Activated T-cell treated with anti-CD3 and anti-CD28 coated beads, Interleukin-2, amount 50 U/mL, for 72 hours (primary cell): Measurements from ENCODE around the gene LSAMP. TPM values are rescaled to one million over a fixed set of nuclear protein-coding genes. Genes with fewer than 3 reads are reported as not detected.
"Not testable (repeated sequence)": the region's sequence is repeated elsewhere in the genome, so short reads cannot be mapped to it uniquely, and the experiment has no call there.

ENCODE experiments used
- ATAC-seq, 2 donors: fragments of 150-1000 bp; cut with Tn5 transposase; replicated peaks in 1 of 2; 2 replicates each; pipeline ENCODE4 v1.10.0; 2021; ENCODE audit warnings: moderate library complexity in 2 of 2, mild to moderate bottlenecking in 1 of 2
- DNase-seq, 2 donors: peaks; one replicate each; pipeline ENCODE4 v3.0.0; 2021 to 2022; ENCODE audit warnings: mixed read lengths in 1 of 2
- H3K27ac Mint-ChIP-seq: one replicate; pipeline ENCODE4 v1.8.0; 2022; ENCODE audit warnings: mild to moderate bottlenecking, moderate library complexity, mixed read lengths
- H3K27me3 Mint-ChIP-seq: one replicate; pipeline ENCODE4 v1.8.0; 2022; ENCODE audit warnings: low read depth, mixed read lengths
- H3K36me3 Mint-ChIP-seq, 2 donors: one replicate each; pipeline ENCODE4 v1.8.0; 2022; ENCODE audit warnings: mixed read lengths in 2 of 2, mild to moderate bottlenecking in 1 of 2; ENCODE audit not compliant: insufficient read depth in 2 of 2
- H3K4me1 Mint-ChIP-seq: one replicate; pipeline ENCODE4 v1.8.0; 2022; ENCODE audit warnings: low read depth, mixed read lengths
- H3K4me3 Mint-ChIP-seq, 2 donors: one replicate each; pipeline ENCODE4 v1.8.0; 2022; ENCODE audit warnings: mild to moderate bottlenecking in 2 of 2, mixed read lengths in 2 of 2, moderate library complexity in 2 of 2
- H3K9me3 Mint-ChIP-seq, 2 donors: one replicate each; pipeline ENCODE4 v1.8.0; 2022; ENCODE audit warnings: mixed read lengths in 2 of 2
- total RNA-seq, 2 donors: library from RNA; stranded (reverse); gene quantifications; one replicate each; pipeline ENCODE4 v1.2.3, GENCODE V29; 2022

LSAMP gene
- total RNA-seq, 2 donors from 2014 or later, result not detected

DNA sequence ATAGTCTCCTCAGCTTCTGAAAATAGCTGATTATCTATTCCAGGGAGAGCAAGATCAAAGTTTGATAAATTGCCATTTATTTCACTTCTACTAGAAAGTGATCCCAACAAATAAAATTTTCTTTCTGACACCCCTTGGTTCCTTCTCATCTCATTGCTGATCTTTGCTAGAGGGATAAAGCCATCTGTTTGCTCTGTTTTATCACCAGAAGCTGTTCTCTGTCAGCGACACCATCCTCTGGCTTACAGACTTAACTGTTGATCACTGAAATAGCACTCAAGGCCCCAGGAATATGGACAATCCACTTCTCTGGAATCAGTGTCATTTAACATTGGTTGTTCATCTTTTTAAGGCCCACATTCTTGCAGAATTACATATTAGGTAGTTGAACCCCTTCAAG is 219.0 kb downstream of the LSAMP start:
- DNase-seq (no peak), ATAC-seq (no peak)
- Mint-ChIP-seq H3K4me1 (no peaks in the 10 kb centered on the region), H3K27me3 (no peaks in the 10 kb centered on the region), H3K36me3 (no peaks in the 10 kb centered on the region), H3K4me3 (no peak overlapping the region), H3K27ac (no peak overlapping the region), H3K9me3 (peaks cover 0 to 4% of the 10 kb centered on the region in 2 donors)

- ATAC-seq (no peak), DNase-seq (no peak)
- H3K4me3 Mint-ChIP-seq, result no peak overlapping the region
- no peak overlapping the region for H3K27ac Mint-ChIP-seq
- H3K27me3 Mint-ChIP-seq, result no peaks in the 10 kb centered on the region
- H3K9me3 Mint-ChIP-seq, result peaks cover 0 to 4% of the 10 kb centered on the region in 2 donors
- no peaks in the 10 kb centered on the region for H3K4me1 Mint-ChIP-seq
- H3K36me3 Mint-ChIP-seq, result no peaks in the 10 kb centered on the region
Measured at GRCh38 chr3:116216761-116217160, 228.5 kb downstream of the LSAMP start.

GRCh38 chr3:116211901-116212300 is 233.4 kb downstream of the LSAMP start:
- no peaks in the 10 kb centered on the region for H3K4me1 Mint-ChIP-seq
- peaks cover 4 to 5% of the 10 kb centered on the region in 2 donors for H3K9me3 Mint-ChIP-seq
- DNase-seq (no peak), ATAC-seq (no peak)
- no peak overlapping the region for H3K4me3 Mint-ChIP-seq
- H3K27me3 Mint-ChIP-seq, result no peaks in the 10 kb centered on the region
- peaks cover 0 to 1% of the 10 kb centered on the region in 2 donors for H3K36me3 Mint-ChIP-seq
- no peak overlapping the region for H3K27ac Mint-ChIP-seq

- not testable (repeated sequence) for ATAC-seq, H3K27me3 Mint-ChIP-seq, H3K4me1 Mint-ChIP-seq, H3K4me3 Mint-ChIP-seq, H3K9me3 Mint-ChIP-seq, H3K27ac Mint-ChIP-seq, H3K36me3 Mint-ChIP-seq, DNase-seq
Measured at GRCh38 chr3:116208830-116209229, 236.5 kb downstream of the LSAMP start.

GRCh38 chr3:116200956-116201690 is 244.2 kb downstream of the LSAMP start:
- Mint-ChIP-seq H3K4me1 (no peaks in the 10 kb centered on the region), H3K36me3 (no peaks in the 10 kb centered on the region), H3K9me3 (peaks cover 5 to 7% of the 10 kb centered on the region in 2 donors), H3K27ac (no peak overlapping the region), H3K4me3 (no peak overlapping the region), H3K27me3 (no peaks in the 10 kb centered on the region)
- no peak for DNase-seq
- no peak for ATAC-seq

DNA sequence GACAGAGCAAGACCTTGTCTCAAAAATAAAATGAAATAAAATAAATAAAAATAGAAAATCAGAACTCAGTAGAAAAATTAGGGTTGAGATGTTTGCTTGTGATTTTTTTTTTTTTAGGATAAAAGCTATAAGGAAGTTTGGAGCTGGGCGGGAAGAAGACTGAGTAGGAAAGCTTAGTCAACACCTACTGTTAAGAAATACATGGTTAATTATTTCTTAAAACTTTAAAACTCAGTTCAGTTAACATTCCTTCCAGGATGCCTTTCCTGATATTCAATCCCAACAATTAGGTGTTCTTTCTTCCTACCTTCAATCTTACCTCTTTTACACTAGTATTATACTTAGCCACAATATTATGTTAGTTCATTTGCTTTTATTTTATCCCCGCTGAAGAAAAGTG is 246.2 kb downstream of the LSAMP start:
- Mint-ChIP-seq H3K36me3 (no peaks in the 10 kb centered on the region), H3K4me1 (no peaks in the 10 kb centered on the region), H3K27me3 (no peaks in the 10 kb centered on the region), H3K4me3 (no peak overlapping the region), H3K9me3 (peaks cover 5 to 7% of the 10 kb centered on the region in 2 donors), H3K27ac (no peak overlapping the region)
- DNase-seq (no peak), ATAC-seq (no peak)

DNA sequence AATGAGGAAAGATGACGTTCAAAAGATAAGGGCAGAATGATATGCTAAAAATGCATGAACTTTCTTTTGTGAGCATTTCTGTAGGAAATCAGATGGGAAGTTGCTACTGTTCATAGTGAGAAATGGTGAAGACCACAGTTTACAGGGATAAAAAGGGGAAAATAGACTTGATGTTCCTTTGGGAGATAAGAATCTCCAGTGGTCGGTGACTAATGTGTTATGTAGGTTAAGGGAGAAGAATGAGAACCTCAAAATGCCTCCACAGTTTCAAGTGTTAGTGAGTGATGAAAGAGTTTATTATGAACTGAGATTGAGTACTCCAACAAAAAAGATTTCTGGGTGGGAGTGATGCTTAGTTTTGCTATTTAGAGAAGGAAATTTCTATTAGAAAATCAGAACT is 247.2 kb downstream of the LSAMP start:
- Mint-ChIP-seq H3K27ac (no peak overlapping the region), H3K9me3 (peaks cover 7 to 9% of the 10 kb centered on the region in 2 donors), H3K4me3 (no peak overlapping the region), H3K27me3 (no peaks in the 10 kb centered on the region), H3K4me1 (no peaks in the 10 kb centered on the region), H3K36me3 (no peaks in the 10 kb centered on the region)
- DNase-seq (no peak), ATAC-seq (no peak)

DNA sequence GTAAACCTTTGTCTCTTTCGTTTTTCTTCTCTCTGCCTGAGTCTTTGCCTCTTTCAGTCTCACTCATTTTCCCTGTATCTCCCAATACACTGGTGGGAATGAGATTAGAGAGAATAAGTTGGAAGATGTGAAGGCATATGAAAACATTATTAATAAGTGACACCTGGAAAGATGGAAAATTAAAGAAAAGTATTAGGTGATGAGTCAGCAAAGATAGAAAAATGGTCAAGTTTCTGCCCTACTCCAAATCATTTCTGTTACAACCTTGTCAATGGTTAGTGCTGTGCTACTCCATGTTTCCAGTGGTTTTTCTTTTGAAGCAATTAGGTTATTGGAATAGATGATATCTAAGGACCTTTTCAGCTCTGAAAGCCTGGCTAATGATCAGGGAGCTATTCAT is 252.8 kb downstream of the LSAMP start:
- Mint-ChIP-seq H3K4me1 (no peaks in the 10 kb centered on the region), H3K4me3 (no peak overlapping the region), H3K9me3 (peaks cover 0 to 4% of the 10 kb centered on the region in 2 donors), H3K36me3 (no peaks in the 10 kb centered on the region), H3K27ac (no peak overlapping the region), H3K27me3 (no peaks in the 10 kb centered on the region)
- ATAC-seq, result no peak
- DNase-seq, result no peak

DNA sequence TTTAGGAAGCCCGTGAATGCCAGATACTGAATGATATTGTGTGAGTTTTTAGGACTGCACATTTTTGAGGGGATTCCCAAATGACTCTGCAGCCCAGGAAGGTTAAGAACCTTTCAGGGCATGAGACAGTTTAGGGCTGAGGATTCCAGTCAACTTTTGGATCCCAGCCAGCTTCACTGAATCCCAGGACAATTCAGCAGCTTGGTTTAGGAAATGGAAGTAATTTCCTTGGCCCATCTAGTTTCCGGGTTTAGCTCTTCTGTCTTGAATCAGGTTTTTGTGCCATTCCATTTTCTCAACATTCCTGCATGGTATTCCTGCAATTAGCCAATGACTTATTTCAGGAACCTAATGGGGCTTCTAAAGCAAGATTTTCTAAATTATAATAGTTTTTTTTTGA is 253.9 kb downstream of the LSAMP start:
- Mint-ChIP-seq H3K27ac (no peak overlapping the region), H3K36me3 (no peaks in the 10 kb centered on the region), H3K27me3 (no peaks in the 10 kb centered on the region), H3K9me3 (peaks cover 2 to 4% of the 10 kb centered on the region in 2 donors), H3K4me3 (no peak overlapping the region), H3K4me1 (no peaks in the 10 kb centered on the region)
- DNase-seq, result no peak
- ATAC-seq, result no peak

DNA sequence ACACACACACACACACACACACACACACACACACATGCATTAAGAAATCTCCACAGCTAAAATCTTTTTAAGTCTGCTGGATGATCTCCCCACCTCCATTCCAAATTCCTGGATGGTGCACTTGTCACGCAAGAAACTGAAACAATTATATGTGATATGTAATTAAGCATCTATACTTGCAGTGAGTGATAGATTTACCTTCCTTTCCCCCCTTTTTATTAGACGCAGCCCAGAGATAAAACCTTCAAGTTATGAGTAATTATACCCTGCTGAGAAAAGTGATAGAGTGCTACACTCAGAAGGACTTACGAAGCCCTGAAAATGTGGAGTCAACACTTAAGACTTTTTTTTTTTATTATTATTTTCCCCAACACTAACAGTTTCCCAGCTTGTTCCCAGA is 255.2 kb downstream of the LSAMP start:
- DNase-seq (no peak), ATAC-seq (no peak)
- Mint-ChIP-seq H3K9me3 (peaks cover 2 to 4% of the 10 kb centered on the region in 2 donors), H3K36me3 (no peaks in the 10 kb centered on the region), H3K4me3 (no peak overlapping the region), H3K4me1 (no peaks in the 10 kb centered on the region), H3K27me3 (no peaks in the 10 kb centered on the region), H3K27ac (no peak overlapping the region)

DNA sequence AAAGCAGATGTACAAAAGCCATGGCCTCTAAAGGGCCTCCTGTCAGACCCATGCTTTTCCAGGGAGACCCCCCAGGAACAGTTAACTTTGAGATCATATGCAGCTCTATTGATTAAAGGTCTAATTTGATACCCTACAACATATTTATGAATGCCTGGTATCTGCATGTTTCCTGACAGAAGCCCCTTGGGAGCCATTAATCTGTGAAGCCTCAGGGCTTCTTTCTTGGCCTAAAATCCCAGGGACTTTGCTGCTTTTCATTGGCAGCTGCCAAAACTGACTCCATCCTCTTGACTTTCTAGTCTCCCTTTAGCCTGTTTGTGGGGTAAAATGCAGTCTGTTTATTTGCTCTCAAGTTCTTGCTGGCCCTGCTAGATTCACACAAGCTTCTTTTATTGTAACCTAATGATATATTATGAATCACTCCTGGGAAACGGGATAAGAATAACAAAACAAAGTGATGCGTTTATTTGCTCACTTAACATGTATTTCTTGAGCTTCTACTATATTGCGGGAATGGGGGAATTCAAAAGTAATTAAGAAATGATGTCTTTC is 257.0 kb downstream of the LSAMP start:
- no peaks in the 10 kb centered on the region for H3K36me3 Mint-ChIP-seq
- H3K4me3 Mint-ChIP-seq, result no peak overlapping the region
- H3K27ac Mint-ChIP-seq, result no peak overlapping the region
- no peaks in the 10 kb centered on the region for H3K27me3 Mint-ChIP-seq
- DNase-seq (no peak), ATAC-seq (no peak)
- no peaks in the 10 kb centered on the region for H3K4me1 Mint-ChIP-seq
- peaks cover 0 to 2% of the 10 kb centered on the region in 2 donors for H3K9me3 Mint-ChIP-seq

- no peaks in the 10 kb centered on the region for H3K27me3 Mint-ChIP-seq
- no peak overlapping the region for H3K27ac Mint-ChIP-seq
- DNase-seq (no peak), ATAC-seq (no peak)
- no peak overlapping the region for H3K4me3 Mint-ChIP-seq
- H3K9me3 Mint-ChIP-seq, result peaks cover 4% of the 10 kb centered on the region in 2 donors
- H3K4me1 Mint-ChIP-seq, result no peaks in the 10 kb centered on the region
- no peaks in the 10 kb centered on the region for H3K36me3 Mint-ChIP-seq
Measured at GRCh38 chr3:116186049-116186448, 259.2 kb downstream of the LSAMP start.

- no peak overlapping the region for H3K4me3 Mint-ChIP-seq
- ATAC-seq, result no peak
Measured at GRCh38 chr3:116181159-116181558, 264.1 kb downstream of the LSAMP start.

DNA sequence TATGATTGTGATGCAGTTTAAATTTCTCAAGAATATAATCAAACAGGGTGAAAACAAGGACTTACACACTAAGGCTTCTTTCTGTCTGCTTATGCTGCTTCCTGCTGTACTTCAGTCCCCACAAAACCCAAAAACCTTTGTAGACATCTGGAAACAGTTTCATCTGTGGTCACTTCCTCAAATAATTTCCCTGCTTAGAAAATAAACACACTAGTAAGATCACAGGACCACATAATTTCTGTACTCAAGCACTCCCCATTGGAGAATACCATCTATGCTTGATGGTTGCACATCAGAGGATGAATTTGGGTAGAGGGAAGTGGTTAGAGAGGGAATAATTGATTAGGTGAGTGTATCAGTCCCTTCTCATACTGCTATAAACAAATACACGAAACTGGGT is 266.2 kb downstream of the LSAMP start:
- ATAC-seq, result no peak

More at GRCh38 chr3:116181159-116181558, 264.1 kb downstream of the LSAMP start:
- DNase-seq, result no peak
- no peaks in the 10 kb centered on the region for H3K4me1 Mint-ChIP-seq
- H3K36me3 Mint-ChIP-seq, result no peaks in the 10 kb centered on the region
- no peak overlapping the region for H3K27ac Mint-ChIP-seq
- H3K9me3 Mint-ChIP-seq, result peaks cover 2 to 6% of the 10 kb centered on the region in 2 donors
- no peaks in the 10 kb centered on the region for H3K27me3 Mint-ChIP-seq

More for the DNA sequence above, 266.2 kb downstream of the LSAMP start:
- no peak for DNase-seq
- Mint-ChIP-seq H3K27me3 (no peaks in the 10 kb centered on the region), H3K4me3 (no peak overlapping the region), H3K27ac (no peak overlapping the region), H3K4me1 (no peaks in the 10 kb centered on the region), H3K9me3 (peaks cover 2 to 6% of the 10 kb centered on the region in 2 donors), H3K36me3 (no peaks in the 10 kb centered on the region)
